Astrocyte of the spinal cord (primary cell): Measurements from ENCODE around the gene PAH.

Experiments
- DNase-seq: peaks from one replicate; pipeline ENCODE4 v3.0.0; 2011; ENCODE audit warnings: low read depth, low spot score
- H3K4me3 ChIP-seq: 2 replicates; pipeline ENCODE4 v1.5.1; 2011; ENCODE audit warnings: low read depth, mild to moderate bottlenecking, low read length, moderate library complexity
- in situ Hi-C: cut with HindIII; loops from 2 replicates; pipeline ENCODE4 v1.10.0; 2017; ENCODE audit warnings: low sequenced_read_pairs
- TF ChIP-seq, protein P1 (sequence below): IDR thresholded peaks from 2 replicates; pipeline ENCODE4 v1.5.1; 2012; ENCODE audit warnings: low read depth, mild to moderate bottlenecking, low read length, inconsistent platforms

The PAH gene

GRCh38 chr12:102962532-102962931 lies 45.5 kb upstream of the PAH start:
- no peak for DNase-seq
- TF ChIP-seq, protein P1, sequence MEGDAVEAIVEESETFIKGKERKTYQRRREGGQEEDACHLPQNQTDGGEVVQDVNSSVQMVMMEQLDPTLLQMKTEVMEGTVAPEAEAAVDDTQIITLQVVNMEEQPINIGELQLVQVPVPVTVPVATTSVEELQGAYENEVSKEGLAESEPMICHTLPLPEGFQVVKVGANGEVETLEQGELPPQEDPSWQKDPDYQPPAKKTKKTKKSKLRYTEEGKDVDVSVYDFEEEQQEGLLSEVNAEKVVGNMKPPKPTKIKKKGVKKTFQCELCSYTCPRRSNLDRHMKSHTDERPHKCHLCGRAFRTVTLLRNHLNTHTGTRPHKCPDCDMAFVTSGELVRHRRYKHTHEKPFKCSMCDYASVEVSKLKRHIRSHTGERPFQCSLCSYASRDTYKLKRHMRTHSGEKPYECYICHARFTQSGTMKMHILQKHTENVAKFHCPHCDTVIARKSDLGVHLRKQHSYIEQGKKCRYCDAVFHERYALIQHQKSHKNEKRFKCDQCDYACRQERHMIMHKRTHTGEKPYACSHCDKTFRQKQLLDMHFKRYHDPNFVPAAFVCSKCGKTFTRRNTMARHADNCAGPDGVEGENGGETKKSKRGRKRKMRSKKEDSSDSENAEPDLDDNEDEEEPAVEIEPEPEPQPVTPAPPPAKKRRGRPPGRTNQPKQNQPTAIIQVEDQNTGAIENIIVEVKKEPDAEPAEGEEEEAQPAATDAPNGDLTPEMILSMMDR: no peak
- in situ Hi-C loops: no loop called here
- H3K4me3 ChIP-seq: no peak overlapping the region

GRCh38 chr12:102961466-102961855 lies 44.4 kb upstream of the PAH start:
- no peak for DNase-seq
- TF ChIP-seq, protein P1: no peak
- no peak overlapping the region for H3K4me3 ChIP-seq
- in situ Hi-C loops: no loop called here

- TF ChIP-seq, protein P1: no peak
- no peak overlapping the region for H3K4me3 ChIP-seq
- in situ Hi-C loops: no loop called here
- DNase-seq: no peak
Measured at GRCh38 chr12:102960766-102961465, 43.9 kb upstream of the PAH start.

DNA sequence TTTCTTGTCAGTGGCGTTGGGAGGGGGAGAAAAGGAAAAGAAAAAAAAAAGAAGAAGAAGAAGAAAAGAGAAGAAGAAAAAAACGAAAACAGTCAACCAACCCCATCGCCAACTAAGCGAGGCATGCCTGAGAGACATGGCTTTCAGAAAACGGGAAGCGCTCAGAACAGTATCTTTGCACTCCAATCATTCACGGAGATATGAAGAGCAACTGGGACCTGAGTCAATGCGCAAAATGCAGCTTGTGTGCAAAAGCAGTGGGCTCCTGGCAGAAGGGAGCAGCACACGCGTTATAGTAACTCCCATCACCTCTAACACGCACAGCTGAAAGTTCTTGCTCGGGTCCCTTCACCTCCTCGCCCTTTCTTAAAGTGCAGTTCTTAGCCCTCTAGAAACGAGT lies 42.3 kb upstream of the PAH start:
- TF ChIP-seq, protein P1: no peak
- H3K4me3 ChIP-seq: no peak overlapping the region
- no peak for DNase-seq
- in situ Hi-C loops: no loop called here

DNA sequence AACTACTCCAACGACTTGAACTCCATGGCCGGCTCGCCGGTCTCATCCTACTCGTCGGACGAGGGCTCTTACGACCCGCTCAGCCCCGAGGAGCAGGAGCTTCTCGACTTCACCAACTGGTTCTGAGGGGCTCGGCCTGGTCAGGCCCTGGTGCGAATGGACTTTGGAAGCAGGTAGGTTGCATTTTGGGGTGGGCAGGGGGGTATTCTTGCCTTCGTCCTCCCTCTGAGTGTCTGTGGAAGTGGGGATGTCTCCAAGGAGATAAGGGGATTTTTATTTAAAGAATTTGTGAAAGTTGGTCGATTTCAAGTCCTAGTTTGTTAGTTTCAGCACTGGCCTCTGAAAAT lies 41.8 kb upstream of the PAH start:
- TF ChIP-seq, protein P1: no peak
- H3K4me3 ChIP-seq: no peak overlapping the region
- DNase-seq: no peak
- in situ Hi-C loops: no loop called here

- peak; percentile 27 for DNase-seq
- TF ChIP-seq, protein P1: no peak
- peak overlapping the region; percentile 10 for H3K4me3 ChIP-seq
- in situ Hi-C loops: no loop called here
Measured at GRCh38 chr12:102958073-102958829, 41.2 kb upstream of the PAH start.
